ENCODE results near the gene DPP6. TPM values are rescaled to one million over a fixed set of nuclear protein-coding genes. Genes with fewer than 3 reads are reported as not detected.

The DPP6 gene
- total RNA-seq, 1 donor from 2014 or later: 1.4 TPM

DNA sequence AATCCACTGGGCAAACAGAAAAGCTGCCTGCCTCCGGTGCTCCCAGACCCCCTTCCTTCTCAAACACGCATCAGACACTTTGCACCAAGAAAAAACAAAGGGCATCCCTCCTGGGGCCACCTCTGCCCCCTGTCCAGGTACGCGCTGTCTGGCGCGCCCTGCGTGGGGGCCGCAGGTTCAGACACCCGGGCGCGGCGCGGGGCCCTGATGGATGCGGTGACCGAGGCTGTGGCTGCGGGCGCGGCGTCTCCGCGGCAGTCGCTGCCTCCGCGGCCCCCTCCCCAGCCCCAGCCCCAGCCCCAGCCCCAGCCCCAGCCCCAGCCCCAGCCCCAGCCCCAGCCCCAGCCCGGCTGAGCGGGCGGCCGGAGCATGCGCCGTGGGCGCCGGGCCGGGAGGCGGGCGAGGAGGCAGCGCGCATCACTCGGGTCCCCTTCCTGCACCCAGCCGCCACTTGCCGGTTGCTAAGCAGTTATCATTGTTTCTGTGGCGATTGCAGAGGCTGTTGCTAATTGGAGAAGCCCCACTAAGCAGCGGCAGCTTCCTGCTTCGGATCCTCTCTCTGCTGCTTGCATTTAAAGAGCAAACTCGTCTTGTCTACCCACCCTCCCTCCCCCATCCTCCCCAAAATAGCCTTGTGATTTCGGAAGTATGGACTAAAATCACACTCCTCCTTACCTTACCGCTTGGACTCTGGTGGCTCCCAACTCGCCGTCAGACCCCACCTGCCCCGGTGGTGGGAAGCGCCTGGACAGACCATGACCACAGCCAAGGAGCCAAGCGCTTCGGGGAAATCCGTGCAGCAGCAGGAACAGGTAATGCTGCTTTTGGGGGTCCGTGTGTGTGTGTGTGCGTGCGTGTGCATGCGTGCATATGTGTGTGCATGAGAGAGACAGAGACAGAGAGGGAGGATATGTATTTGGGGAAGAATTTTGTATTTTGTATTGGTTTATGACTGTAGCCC, 252.8 kb downstream of the DPP6 start:
- Mint-ChIP-seq H3K36me3 (ENCODE audit: low read depth, unreplicated experiment) (no peaks in the 10 kb centered on the region), H3K4me1 (ENCODE audit: unreplicated experiment) (peaks cover 4% of the 10 kb centered on the region), H3K4me3 (ENCODE audit: unreplicated experiment) (peak overlapping the region; percentile 71), H3K9me3 (ENCODE audit: unreplicated experiment) (no peaks in the 10 kb centered on the region), H3K27ac (ENCODE audit: unreplicated experiment) (no peak overlapping the region), H3K27me3 (ENCODE audit: unreplicated experiment) (peaks cover 4% of the 10 kb centered on the region)
- TF ChIP-seq, protein P1, sequence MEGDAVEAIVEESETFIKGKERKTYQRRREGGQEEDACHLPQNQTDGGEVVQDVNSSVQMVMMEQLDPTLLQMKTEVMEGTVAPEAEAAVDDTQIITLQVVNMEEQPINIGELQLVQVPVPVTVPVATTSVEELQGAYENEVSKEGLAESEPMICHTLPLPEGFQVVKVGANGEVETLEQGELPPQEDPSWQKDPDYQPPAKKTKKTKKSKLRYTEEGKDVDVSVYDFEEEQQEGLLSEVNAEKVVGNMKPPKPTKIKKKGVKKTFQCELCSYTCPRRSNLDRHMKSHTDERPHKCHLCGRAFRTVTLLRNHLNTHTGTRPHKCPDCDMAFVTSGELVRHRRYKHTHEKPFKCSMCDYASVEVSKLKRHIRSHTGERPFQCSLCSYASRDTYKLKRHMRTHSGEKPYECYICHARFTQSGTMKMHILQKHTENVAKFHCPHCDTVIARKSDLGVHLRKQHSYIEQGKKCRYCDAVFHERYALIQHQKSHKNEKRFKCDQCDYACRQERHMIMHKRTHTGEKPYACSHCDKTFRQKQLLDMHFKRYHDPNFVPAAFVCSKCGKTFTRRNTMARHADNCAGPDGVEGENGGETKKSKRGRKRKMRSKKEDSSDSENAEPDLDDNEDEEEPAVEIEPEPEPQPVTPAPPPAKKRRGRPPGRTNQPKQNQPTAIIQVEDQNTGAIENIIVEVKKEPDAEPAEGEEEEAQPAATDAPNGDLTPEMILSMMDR (IDR thresholded peaks at IDR 0.05; ENCODE audit: unreplicated experiment): no peak
- peak; percentile 42 for DNase-seq (ENCODE audit: low spot score)

- H3K27ac Mint-ChIP-seq (ENCODE audit: unreplicated experiment): no peak overlapping the region
- no peak overlapping the region for H3K4me3 Mint-ChIP-seq (ENCODE audit: unreplicated experiment)
- H3K4me1 Mint-ChIP-seq (ENCODE audit: unreplicated experiment): peaks cover 4% of the 10 kb centered on the region
- TF ChIP-seq, protein P1 (IDR thresholded peaks at IDR 0.05; ENCODE audit: unreplicated experiment): no peak
- H3K36me3 Mint-ChIP-seq (ENCODE audit: low read depth, unreplicated experiment): no peaks in the 10 kb centered on the region
- no peak for DNase-seq (ENCODE audit: low spot score)
- peaks cover 4% of the 10 kb centered on the region for H3K27me3 Mint-ChIP-seq (ENCODE audit: unreplicated experiment)
- no peaks in the 10 kb centered on the region for H3K9me3 Mint-ChIP-seq (ENCODE audit: unreplicated experiment)
Measured at GRCh38 chr7:154306036-154306435, 253.8 kb downstream of the DPP6 start.

GRCh38 chr7:154308928-154309327, 256.7 kb downstream of the DPP6 start:
- no peak overlapping the region for H3K4me3 Mint-ChIP-seq (ENCODE audit: unreplicated experiment)
- peaks cover 4% of the 10 kb centered on the region for H3K27me3 Mint-ChIP-seq (ENCODE audit: unreplicated experiment)
- H3K36me3 Mint-ChIP-seq (ENCODE audit: low read depth, unreplicated experiment): no peaks in the 10 kb centered on the region
- H3K4me1 Mint-ChIP-seq (ENCODE audit: unreplicated experiment): peaks cover 4% of the 10 kb centered on the region
- no peaks in the 10 kb centered on the region for H3K9me3 Mint-ChIP-seq (ENCODE audit: unreplicated experiment)
- no peak overlapping the region for H3K27ac Mint-ChIP-seq (ENCODE audit: unreplicated experiment)
- TF ChIP-seq, protein P1 (IDR thresholded peaks at IDR 0.05; ENCODE audit: unreplicated experiment): no peak
- DNase-seq (ENCODE audit: low spot score): no peak

GRCh38 chr7:154310114-154310513, 257.9 kb downstream of the DPP6 start:
- no peak overlapping the region for H3K4me3 Mint-ChIP-seq (ENCODE audit: unreplicated experiment)
- H3K36me3 Mint-ChIP-seq (ENCODE audit: low read depth, unreplicated experiment): no peaks in the 10 kb centered on the region
- DNase-seq (ENCODE audit: low spot score): no peak
- no peak overlapping the region for H3K27ac Mint-ChIP-seq (ENCODE audit: unreplicated experiment)
- no peaks in the 10 kb centered on the region for H3K9me3 Mint-ChIP-seq (ENCODE audit: unreplicated experiment)
- H3K4me1 Mint-ChIP-seq (ENCODE audit: unreplicated experiment): no peaks in the 10 kb centered on the region
- H3K27me3 Mint-ChIP-seq (ENCODE audit: unreplicated experiment): no peaks in the 10 kb centered on the region
- TF ChIP-seq, protein P1 (IDR thresholded peaks at IDR 0.05; ENCODE audit: unreplicated experiment): no peak

GRCh38 chr7:154324196-154324595, 272.0 kb downstream of the DPP6 start:
- DNase-seq (ENCODE audit: low spot score): no peak
- TF ChIP-seq, protein P1 (IDR thresholded peaks at IDR 0.05; ENCODE audit: unreplicated experiment): no peak
- no peaks in the 10 kb centered on the region for H3K27me3 Mint-ChIP-seq (ENCODE audit: unreplicated experiment)
- H3K4me1 Mint-ChIP-seq (ENCODE audit: unreplicated experiment): peaks cover 17% of the 10 kb centered on the region
- no peak overlapping the region for H3K27ac Mint-ChIP-seq (ENCODE audit: unreplicated experiment)
- H3K4me3 Mint-ChIP-seq (ENCODE audit: unreplicated experiment): no peak overlapping the region
- H3K36me3 Mint-ChIP-seq (ENCODE audit: low read depth, unreplicated experiment): no peaks in the 10 kb centered on the region
- no peaks in the 10 kb centered on the region for H3K9me3 Mint-ChIP-seq (ENCODE audit: unreplicated experiment)
